ENCODE data around the gene HIVEP1. TPM values are rescaled to one million over a fixed set of nuclear protein-coding genes. Genes with fewer than 3 reads are reported as not detected.

HIVEP1 gene
- total and polyA plus RNA-seq, 2 of the 13 experiments (the other 11 are each of a cell fraction or from before 2014, with no cell fraction given), result 7.4 to 9.9 TPM

DNA sequence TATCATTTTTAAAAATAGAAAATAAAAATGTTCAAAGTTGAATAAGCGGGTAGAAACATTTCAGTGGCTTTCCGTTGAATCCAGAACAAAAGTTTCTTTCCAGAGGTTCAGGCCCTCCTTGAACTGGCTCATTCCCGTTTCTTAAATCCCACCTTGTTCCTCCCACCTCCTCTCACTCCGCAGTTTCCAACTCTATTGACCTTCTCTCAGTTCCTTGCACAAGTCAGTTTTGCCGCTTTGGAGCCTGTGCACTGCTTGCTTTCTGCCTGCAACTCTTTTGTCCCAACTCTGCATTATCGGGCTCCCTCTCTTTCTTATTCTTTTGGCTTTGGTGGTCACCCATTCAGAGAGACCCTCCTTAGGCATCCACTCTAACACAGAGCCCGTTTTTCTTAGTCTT, 178.1 kb downstream of the HIVEP1 start (continued):
- TF ChIP-seq, protein P1, sequence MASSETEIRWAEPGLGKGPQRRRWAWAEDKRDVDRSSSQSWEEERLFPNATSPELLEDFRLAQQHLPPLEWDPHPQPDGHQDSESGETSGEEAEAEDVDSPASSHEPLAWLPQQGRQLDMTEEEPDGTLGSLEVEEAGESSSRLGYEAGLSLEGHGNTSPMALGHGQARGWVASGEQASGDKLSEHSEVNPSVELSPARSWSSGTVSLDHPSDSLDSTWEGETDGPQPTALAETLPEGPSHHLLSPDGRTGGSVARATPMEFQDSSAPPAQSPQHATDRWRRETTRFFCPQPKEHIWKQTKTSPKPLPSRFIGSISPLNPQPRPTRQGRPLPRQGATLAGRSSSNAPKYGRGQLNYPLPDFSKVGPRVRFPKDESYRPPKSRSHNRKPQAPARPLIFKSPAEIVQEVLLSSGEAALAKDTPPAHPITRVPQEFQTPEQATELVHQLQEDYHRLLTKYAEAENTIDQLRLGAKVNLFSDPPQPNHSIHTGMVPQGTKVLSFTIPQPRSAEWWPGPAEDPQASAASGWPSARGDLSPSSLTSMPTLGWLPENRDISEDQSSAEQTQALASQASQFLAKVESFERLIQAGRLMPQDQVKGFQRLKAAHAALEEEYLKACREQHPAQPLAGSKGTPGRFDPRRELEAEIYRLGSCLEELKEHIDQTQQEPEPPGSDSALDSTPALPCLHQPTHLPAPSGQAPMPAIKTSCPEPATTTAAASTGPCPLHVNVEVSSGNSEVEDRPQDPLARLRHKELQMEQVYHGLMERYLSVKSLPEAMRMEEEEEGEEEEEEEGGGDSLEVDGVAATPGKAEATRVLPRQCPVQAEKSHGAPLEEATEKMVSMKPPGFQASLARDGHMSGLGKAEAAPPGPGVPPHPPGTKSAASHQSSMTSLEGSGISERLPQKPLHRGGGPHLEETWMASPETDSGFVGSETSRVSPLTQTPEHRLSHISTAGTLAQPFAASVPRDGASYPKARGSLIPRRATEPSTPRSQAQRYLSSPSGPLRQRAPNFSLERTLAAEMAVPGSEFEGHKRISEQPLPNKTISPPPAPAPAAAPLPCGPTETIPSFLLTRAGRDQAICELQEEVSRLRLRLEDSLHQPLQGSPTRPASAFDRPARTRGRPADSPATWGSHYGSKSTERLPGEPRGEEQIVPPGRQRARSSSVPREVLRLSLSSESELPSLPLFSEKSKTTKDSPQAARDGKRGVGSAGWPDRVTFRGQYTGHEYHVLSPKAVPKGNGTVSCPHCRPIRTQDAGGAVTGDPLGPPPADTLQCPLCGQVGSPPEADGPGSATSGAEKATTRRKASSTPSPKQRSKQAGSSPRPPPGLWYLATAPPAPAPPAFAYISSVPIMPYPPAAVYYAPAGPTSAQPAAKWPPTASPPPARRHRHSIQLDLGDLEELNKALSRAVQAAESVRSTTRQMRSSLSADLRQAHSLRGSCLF (CRISPR knock-in tag; IDR thresholded peaks at IDR 0.05; ENCODE audit: borderline replicate concordance), result no peak
- no peak for TF ChIP-seq POLR2AphosphoS2 (IDR thresholded peaks at IDR 0.05; ENCODE audit: low read depth, low read length)
- TF ChIP-seq, protein P2, sequence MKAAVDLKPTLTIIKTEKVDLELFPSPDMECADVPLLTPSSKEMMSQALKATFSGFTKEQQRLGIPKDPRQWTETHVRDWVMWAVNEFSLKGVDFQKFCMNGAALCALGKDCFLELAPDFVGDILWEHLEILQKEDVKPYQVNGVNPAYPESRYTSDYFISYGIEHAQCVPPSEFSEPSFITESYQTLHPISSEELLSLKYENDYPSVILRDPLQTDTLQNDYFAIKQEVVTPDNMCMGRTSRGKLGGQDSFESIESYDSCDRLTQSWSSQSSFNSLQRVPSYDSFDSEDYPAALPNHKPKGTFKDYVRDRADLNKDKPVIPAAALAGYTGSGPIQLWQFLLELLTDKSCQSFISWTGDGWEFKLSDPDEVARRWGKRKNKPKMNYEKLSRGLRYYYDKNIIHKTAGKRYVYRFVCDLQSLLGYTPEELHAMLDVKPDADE (CRISPR knock-in tag; IDR thresholded peaks at IDR 0.05), result no peak
- TF ChIP-seq POLR2A (IDR thresholded peaks at IDR 0.05; ENCODE audit: insufficient read depth in 1 of 2, low read depth in 2 of 2, low read length in 2 of 2), result no peak
- no peak for TF ChIP-seq STAG1 (CRISPR knock-in tag; IDR thresholded peaks at IDR 0.05)

DNA sequence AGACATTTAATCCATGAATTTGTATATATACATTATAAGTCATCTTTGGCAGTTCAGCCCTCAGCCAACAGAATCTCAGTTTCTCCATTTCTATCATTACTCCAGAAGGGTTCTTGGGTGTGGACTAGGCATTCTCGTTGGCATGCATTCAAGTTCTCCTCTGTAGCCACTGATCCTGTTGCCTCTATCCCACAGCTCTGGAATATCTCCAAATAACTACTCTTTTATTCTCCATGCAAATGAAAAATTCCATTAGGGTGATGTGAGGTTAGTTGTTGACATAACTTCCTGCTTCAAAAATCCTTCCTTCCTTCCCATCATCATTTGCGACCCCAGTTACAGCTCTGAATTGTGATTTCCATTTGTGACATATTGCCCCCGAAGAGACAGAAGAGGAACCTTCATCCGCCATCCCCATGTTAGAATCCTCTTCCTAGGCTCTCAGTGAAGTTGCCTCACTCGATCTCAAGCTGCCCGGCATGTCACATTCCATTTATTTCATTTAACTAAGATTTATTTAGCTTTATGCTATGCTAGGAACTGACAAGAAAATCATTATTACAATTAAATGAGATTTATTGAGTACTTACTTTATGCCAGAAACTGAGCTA, 184.3 kb downstream of the HIVEP1 start:
- in situ Hi-C loops (cut with HindIII; ENCODE audit: extremely low pct_ligation_motif_present, low pct_unique_long_range_greater_than_20kb), result no loop called here

More for the DNA sequence above, 184.3 kb downstream of the HIVEP1 start:
- no TSS peak for BruUV-seq (replicated peaks)
- Histone ChIP-seq H3K4me3 (replicated peaks in 1 of 3; ENCODE audit: insufficient read depth in 1 of 3, low read depth in 2 of 3, low read length in 3 of 3) (no peak overlapping the region), H3K9me3 (ENCODE audit: low read length) (no peaks in the 10 kb centered on the region), H4K20me1 (ENCODE audit: insufficient read depth, low read length) (no peaks in the 10 kb centered on the region), H3K36me3 (replicated peaks in 1 of 2; ENCODE audit: control insufficient read depth in 1 of 2, insufficient read depth in 2 of 2, low read length in 2 of 2) (no peaks in the 10 kb centered on the region), H3K79me2 (ENCODE audit: insufficient read depth, low read length) (no peaks in the 10 kb centered on the region), H3K9ac (ENCODE audit: insufficient read depth, low read depth, low read length) (no peak overlapping the region), H2AFZ (ENCODE audit: low read length) (no peak overlapping the region), H3K27ac (ENCODE audit: extremely low read length, insufficient read depth, low read length) (no peak overlapping the region), H3K4me1 (ENCODE audit: insufficient read depth, low read length) (no peaks in the 10 kb centered on the region), H3K4me2 (ENCODE audit: low read depth, low read length) (no peak overlapping the region), H3K27me3 (ENCODE audit: control insufficient read depth in 1 of 2, insufficient read depth in 2 of 2, low read length in 2 of 2) (no peaks in the 10 kb centered on the region)
- DNase-seq (ENCODE audit: low spot score) (no peak), FAIRE-seq (no peak), ATAC-seq (no peak)
- ChIA-PET POLR2A (no interaction called here), CTCF (ENCODE audit: low intra/inter-chr PET ratio, low total read pairs) (no interaction called here)
- 20% methylated on average over 6 of the region's 6 CpGs for WGBS (ENCODE audit: low lambda C conversion rate)
- no peak for TF ChIP-seq KLF9 (CRISPR knock-in tag; IDR thresholded peaks at IDR 0.05; ENCODE audit: low read depth)
- TF ChIP-seq, protein P3, sequence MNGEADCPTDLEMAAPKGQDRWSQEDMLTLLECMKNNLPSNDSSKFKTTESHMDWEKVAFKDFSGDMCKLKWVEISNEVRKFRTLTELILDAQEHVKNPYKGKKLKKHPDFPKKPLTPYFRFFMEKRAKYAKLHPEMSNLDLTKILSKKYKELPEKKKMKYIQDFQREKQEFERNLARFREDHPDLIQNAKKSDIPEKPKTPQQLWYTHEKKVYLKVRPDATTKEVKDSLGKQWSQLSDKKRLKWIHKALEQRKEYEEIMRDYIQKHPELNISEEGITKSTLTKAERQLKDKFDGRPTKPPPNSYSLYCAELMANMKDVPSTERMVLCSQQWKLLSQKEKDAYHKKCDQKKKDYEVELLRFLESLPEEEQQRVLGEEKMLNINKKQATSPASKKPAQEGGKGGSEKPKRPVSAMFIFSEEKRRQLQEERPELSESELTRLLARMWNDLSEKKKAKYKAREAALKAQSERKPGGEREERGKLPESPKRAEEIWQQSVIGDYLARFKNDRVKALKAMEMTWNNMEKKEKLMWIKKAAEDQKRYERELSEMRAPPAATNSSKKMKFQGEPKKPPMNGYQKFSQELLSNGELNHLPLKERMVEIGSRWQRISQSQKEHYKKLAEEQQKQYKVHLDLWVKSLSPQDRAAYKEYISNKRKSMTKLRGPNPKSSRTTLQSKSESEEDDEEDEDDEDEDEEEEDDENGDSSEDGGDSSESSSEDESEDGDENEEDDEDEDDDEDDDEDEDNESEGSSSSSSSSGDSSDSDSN (CRISPR knock-in tag; IDR thresholded peaks at IDR 0.05), result no peak
- TF ChIP-seq MNT (IDR thresholded peaks at IDR 0.05), result no peak
- no peak for TF ChIP-seq SALL1 (CRISPR knock-in tag; IDR thresholded peaks at IDR 0.05)
- no peak for TF ChIP-seq CBX2 (IDR thresholded peaks at IDR 0.05; ENCODE audit: low read depth, low read length)
- TF ChIP-seq CBX2 (CRISPR knock-in tag; IDR thresholded peaks at IDR 0.05; ENCODE audit: low read depth), result no peak
- intact Hi-C loops (cut with micrococcal nuclease; ENCODE audit: unreplicated experiment), result no loop called here

Measured in HepG2 (cell line).